Articular chondrocyte of knee joint (primary cell): ENCODE measurements around the gene TBXA2R. TPM values are rescaled to one million over a fixed set of nuclear protein-coding genes. Genes with fewer than 3 reads are reported as not detected.

Experiments used
- small RNA-seq: library from RNA; depleted of rRNA; stranded (forward); fragments of <200 nt; gene quantifications from one replicate; pipeline ENCODE3, GENCODE V24; 2012
- total RNA-seq: library from RNA; depleted of rRNA; stranded (reverse); fragments of >200 nt; gene quantifications from 2 replicates; pipeline ENCODE4 v1.2.3, GENCODE V29; 2012

Gene TBXA2R
- 4.7 and 5.0 TPM in 2 replicates for total RNA-seq

GRCh38 chr19:3606690-3607289 is at the start of gene TBXA2R:
TSS of gene TBXA2R (minus strand) at chr19:3606875. CDS start at chr19:3600634, 6,241 bp downstream.

GRCh38 chr19:3626473-3627350 is 20.0 kb upstream of the TBXA2R start, which contains the start of gene CACTIN:
TSS of gene CACTIN (minus strand) at chr19:3626790. CDS start at chr19:3626762, 28 bp downstream.

GRCh38 chr19:3585301-3586126 is 21.2 kb downstream of the TBXA2R start, which contains the start of gene GIPC3:
TSS of gene GIPC3 (plus strand) at chr19:3585478. CDS start at chr19:3585598, 120 bp downstream.

GRCh38 chr19:3572855-3573161 is 33.9 kb downstream of the TBXA2R start, which contains the start of gene HMG20B:
TSS of gene HMG20B (plus strand) at chr19:3572944. CDS start at chr19:3573310, 366 bp downstream.

GRCh38 chr19:3557461-3558248 is 49.0 kb downstream of the TBXA2R start, which contains the start of gene MFSD12:
TSS of gene MFSD12 (minus strand) at chr19:3557586. CDS start at chr19:3557403, 183 bp downstream.

Small RNA genes within 50 kb of the gene (small RNA-seq; reads per million reads assigned to genes)
- gene AC005786.1: not detected

Other genes starting within 250 kb of the TBXA2R start
- 80.0 and 85.8 TPM in 2 replicates for gene NFIC, start 240.3 kb downstream of the TBXA2R start, total RNA-seq
- gene SMIM24, start 126.3 kb downstream of the TBXA2R start, total RNA-seq: not detected in 2 replicates
- gene SMIM44, start 123.4 kb downstream of the TBXA2R start, total RNA-seq: not detected in 2 replicates
- 5.3 and 6.1 TPM in 2 replicates for gene DOHH, start 106.2 kb downstream of the TBXA2R start, total RNA-seq
- gene FZR1, start 100.6 kb downstream of the TBXA2R start, total RNA-seq: 26.3 and 28.4 TPM in 2 replicates
- not detected in 2 replicates for gene TEKTIP1, start 67.7 kb downstream of the TBXA2R start, total RNA-seq
- gene MFSD12, start 49.3 kb downstream of the TBXA2R start, total RNA-seq: 54.0 and 56.0 TPM in 2 replicates
- 58.1 and 67.1 TPM in 2 replicates for gene HMG20B, start 33.9 kb downstream of the TBXA2R start, total RNA-seq
- not detected in 2 replicates for gene GIPC3, start 21.4 kb downstream of the TBXA2R start, total RNA-seq
- gene CACTIN, start 19.9 kb upstream of the TBXA2R start, total RNA-seq: 14.7 and 17.4 TPM in 2 replicates
- gene PIP5K1C, start 93.6 kb upstream of the TBXA2R start, total RNA-seq: 21.0 and 24.4 TPM in 2 replicates
- not detected in 2 replicates for gene TJP3, start 101.5 kb upstream of the TBXA2R start, total RNA-seq
- 11.1 and 11.8 TPM in 2 replicates for gene APBA3, start 154.8 kb upstream of the TBXA2R start, total RNA-seq
- 38.4 and 39.2 TPM in 2 replicates for gene MRPL54, start 155.8 kb upstream of the TBXA2R start, total RNA-seq
- gene RAX2, start 165.4 kb upstream of the TBXA2R start, total RNA-seq: not detected in 2 replicates
- gene MATK, start 179.5 kb upstream of the TBXA2R start, total RNA-seq: 0.39 and 0.65 TPM in 2 replicates